ENCODE results near the gene SHH.

Gene SHH

DNA sequence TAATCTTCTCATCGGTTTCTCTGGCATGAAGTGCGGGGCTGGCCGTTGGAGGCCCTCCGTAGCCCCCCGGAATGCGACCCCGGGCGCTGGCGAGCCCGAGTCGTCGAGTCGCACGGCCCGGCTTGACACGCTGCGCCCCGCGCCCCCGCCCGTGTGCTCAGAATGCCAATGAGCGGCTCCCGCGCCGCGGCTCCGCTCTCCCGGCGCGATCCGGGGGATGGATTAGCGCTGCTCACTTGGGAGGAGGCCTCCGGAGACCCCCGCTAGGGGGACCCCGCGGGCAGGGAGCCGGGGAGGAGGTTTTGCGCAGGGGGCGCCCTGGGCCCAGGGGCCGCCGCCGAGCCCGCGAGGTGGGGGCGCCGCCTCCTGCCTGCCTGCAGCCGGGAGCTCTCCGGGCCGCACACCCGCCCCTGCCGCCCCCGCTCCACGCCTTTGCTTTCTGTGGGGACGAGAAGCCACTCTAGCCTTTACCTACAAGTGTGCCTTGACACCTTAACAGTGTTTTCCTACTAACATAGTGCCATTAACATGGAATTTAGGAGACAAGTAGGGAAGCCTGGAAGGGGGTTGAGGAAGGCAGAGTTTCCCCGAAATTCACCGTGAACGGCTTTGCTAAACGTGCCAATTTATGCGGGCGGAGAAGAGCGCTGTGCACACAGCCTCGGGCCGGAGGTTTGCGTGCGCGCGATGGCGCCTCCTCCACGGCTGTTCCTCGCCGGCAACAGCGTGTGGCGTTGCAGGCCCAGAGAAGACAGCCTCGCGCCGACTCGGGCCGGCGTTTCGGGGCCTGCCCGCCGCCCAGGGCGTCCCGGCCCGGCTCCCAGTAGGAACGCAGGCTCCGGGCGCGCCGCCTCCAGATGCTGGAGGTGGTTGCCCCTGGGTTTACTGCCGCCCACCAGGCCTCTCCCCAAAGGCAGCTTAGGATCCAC is 7.1 kb downstream of the SHH start:
- DNase-seq = peak; percentile 70

DNA sequence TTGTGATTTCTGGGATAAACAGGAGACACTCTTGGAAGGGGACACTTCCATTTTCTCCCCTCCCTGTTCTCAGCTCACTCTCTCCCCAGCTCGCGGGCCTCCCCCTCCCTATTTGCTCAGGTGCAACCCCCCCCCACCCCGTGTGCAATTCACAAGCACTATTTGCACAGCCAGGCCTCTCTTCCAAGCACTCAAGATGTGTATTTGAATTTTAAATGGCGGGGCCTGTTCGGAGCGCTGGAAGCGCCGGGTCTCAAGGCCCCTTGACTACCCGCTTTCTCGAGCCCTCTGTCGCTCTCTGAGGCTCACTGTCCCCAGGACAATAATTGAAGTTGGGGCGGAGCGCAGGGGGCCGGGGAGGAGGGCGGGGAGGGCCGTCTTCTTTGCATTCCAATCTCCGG is 7.8 kb downstream of the SHH start:
- DNase-seq = no peak

DNA sequence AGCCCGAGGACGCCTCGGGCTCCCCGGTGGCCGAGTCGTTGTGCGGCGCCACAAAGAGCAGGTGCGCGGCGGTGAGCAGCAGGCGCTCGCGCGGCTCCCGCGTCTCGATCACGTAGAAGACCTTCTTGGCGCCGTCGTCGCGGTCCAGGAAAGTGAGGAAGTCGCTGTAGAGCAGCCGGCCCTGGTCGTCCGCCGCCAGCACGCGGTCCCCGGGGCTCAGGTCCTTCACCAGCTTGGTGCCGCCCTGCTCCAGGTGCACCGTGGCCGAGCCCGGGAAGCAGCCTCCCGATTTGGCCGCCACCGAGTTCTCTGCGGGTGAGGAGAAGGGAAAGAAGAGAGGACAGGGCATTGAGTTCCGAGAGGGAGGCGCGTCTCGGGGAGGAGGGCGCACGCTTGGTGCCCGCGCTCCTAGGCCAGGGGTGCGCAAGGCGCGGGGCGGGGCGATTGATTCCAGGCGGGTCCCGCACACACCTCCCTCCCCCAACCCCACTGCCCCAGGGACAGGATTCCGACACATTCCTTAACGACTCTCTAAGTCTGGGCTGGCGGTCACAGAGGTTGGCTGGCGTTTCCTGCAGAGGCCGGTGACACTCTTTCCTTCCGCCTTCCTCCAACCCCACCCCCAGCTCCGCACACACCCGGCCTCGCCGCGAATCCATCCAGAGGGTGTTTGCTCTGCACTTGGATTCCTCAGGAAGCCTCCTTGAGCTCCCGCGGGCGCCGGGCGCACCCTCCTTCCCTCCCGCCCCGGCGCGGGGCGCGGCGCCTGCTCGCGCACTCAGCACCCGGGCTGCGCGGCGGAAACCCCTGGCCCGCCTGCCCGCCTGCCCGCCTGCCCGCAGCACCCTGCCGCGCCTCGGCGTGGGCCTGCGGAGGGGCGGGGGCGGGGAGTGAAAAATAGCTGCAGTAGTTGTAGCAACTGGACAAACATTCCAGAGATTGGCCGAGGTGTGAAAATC is 8.6 kb downstream of the SHH start:
- DNase-seq = no peak

DNA sequence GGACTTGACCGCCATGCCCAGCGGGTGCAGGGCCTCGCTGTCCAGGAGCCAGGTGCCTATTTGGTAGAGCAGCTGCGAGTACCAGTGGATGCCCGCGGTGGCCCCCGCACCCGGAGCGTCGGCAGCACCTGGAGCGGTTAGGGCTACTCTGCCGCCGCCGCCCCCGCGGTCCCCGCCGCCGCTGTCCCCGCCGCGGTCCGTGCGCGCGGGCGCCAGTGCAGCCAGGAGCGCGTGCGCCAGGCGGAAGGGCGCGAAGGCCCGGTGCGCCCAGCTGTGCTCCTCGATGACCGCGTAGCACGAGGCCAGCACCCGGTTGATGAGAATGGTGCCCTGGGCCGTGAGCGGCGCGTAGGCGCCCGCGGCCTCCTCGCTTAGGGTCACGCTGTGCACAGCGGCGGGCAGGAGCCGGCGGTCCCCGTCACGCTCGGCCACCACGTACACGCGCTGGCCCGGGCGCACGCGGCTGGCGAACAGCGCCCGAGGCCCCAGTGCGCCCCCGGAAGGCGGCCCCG is 9.3 kb downstream of the SHH start:
- no peak for DNase-seq

DNA sequence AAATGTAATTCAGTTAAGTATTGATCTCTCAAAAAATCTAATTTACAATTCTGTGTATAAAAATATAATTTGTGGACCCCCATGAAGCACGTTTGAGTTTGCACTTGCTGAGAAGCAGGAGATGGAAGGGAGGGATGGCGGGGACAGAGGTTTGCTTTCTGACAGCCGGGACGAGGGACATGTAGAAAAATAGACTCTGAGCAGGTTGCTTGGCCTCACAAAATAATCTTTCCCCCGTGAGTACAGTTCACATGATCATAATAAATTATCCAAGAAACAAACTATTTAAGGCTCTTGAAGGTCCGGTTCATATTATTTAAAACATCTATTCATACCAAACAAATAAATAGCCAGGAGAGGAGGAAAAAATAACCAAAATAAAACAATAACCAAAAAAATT is 10.0 kb downstream of the SHH start:
- no peak for DNase-seq

DNA sequence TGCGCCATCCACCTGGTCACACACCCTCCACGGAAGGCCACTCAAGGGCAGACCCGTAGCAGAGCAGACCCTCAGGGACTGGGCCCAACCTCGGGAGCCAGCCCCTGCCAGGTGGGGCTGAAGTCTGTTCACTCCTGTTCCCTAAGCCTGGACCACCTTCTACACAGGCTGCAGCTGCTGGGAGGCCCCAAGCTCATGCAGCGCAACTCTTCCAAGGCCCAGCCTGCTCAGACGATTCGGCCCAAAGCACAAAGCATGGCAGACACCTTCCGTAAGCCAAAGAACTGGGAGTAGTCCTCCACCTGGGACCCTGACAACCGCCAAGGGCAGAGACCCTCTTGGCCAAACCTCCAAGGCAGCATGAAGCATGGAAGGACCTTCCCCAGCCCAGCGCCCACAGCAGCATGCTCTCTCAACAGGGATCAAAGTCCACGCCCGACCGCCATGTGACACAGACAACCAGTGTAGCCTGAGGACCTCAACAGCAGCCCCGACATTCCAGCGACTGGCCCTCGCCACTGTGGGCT is 11.5 kb downstream of the SHH start:
- DNase-seq = no peak

DNA sequence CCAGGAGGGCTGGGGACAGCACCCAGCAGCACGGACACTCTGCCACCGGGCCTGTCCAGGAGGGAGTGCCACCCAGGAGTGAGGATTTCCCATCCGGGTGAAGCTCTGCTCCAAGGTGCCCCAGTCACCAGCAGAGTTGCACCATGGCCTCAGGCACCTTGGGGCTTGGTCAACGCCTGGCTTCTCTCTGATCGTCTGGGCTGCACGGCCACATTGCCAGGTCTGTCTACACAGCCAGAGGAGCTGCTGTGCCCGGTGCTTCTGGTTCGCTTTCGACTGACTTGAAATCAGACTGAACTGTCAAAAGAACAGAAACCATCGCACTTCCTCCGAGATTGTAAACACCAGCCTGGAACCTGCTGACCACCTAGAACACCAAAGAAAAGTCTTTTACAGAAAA is 12.0 kb downstream of the SHH start:
- no peak for DNase-seq

DNA sequence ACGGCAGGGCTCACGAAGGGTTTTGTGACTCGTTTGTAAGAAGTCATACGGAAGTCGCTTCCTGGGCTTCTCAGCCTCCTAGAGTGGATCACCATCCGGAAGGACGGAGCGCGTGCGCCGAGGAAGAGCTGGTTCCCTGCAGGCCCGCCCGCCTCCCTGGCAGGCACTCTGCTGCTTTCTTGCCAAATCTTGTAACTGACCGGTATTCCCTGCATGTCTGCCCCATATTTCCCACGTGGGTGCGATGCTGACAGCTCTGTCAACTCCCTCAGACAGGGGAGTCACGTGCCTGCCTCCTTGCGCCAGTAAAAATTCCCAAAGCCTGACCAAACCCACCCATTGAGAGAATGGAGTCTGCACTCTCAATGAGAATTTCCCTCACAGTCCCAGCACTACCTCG is 12.7 kb downstream of the SHH start:
- no peak for DNase-seq

DNA sequence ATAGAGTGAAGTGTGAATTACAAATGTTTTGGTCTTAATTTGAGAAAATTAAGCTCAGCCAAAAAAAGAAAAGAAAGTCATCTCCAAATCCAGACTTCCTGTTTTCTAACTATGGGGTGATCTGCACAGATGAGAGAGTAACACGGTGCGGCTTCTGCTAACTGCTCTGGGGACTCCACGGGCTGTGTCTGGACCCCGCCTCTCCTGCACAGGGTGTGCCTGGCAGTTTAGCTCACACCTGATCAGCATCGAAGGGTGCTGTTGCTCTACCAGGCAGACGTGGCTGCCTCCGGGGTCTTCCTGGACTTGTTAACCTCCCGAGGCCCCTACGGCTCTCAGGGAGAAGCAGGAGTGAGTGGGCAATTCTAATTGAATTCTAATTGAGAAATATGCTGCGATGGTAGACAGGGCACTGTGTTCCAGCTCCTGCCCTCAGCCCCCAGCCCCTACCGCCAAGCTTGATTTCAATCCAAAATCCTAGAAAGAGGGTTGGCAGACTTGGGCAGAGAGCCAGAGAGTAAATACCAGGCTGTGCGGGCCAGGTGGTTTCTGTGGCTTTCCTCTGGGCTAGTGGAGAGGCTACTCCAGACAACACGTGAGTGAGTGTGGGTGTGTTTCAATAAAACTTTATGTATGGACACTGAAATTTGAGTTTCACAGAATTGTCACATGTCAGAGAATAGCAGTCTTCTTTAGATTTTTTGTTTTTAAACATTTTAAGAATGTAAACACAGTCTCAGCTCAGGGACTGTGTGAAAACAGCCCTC is 13.4 kb downstream of the SHH start:
- DNase-seq = peak; percentile 54

DNA sequence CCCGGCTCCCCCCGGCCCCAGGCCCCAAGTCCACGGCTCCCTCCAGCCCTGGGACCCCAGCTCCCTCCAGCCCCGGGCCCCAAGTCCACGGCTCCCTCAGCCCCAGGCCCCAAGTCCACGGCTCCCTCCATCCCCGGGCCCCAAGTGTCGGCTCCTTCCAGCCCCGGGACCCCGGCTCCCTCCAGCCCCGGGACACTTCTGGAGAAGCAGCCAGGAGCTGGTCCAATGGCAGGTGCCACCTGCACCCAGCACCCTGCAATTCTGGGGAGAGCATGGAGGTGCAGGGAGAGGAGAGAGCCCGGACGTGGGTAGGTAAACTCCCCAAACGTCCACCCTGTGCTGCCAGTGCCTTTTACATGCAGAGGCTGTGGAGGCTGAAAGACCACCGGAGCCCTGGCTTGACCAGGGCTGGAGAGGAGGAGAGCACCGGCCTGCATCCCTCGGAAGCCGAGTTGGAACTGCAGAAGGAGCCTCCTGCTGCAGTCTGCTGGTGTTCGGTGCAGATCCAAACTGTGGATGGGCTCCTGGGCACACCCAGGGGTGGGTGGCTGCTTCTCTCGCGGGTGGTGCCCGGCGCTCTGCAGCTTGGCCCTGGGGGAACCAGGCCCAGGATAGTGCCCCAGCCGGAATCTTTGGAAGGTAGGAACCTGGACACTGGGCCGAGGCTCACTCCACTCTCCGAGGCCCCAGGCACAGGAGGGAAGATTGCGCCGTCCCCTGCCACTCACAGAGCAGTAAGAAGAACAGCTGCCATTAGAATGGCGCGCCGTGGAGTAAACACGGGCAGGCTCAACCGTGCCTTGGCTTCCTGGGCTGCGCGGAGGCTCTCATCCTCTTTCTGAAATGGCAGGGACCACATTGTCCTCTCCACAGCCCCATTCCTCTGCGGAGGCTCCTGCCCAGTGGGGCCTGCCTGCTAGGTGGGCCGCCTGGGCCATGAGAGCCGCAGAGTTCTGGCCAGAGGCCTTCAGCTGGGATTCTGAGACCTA is 14.7 kb downstream of the SHH start:
- DNase-seq = no peak

DNA sequence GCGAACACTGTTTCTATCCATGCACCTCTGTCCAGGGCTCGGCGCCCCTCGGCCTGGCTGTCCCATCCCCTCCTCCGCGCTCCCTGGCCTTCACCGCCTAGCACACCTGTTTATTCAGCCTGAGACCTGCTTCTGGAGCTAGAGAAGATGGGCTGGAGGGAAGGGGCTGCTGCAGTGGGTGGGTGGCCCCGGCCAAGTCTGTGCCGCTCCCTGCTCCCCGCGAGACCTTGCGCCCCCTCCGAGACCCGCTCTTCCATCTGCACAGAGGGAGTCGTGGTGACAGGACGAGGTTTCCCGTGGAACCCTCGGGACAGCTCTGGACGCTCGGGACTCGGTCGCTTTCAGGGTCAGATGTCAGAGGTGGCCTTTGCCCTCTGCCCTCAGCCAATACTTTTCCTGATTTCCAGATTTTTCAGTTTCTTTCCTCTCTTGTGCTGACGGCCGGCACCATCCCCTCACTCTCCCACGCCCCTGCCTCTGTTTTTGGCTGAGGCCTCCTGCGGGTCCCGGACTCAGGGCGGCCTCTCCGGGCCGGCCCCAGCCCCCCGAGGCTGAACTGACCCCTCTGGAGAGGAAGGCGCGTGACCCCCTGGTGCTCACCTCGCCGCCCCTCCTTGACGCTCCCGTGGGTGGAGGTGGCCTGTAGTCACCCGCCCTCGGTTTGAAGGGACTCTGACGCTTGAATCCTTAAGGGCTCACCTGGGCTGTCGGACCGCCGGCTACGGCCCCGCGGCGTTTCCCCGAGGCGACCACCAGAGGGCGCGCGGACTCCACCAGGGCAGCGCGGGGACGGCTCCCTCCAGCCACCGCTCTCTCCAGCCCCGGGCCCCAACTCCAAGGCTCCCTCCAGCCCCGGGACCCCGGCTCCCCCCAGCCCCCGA is 15.6 kb downstream of the SHH start:
- DNase-seq = peak; percentile 65

DNA sequence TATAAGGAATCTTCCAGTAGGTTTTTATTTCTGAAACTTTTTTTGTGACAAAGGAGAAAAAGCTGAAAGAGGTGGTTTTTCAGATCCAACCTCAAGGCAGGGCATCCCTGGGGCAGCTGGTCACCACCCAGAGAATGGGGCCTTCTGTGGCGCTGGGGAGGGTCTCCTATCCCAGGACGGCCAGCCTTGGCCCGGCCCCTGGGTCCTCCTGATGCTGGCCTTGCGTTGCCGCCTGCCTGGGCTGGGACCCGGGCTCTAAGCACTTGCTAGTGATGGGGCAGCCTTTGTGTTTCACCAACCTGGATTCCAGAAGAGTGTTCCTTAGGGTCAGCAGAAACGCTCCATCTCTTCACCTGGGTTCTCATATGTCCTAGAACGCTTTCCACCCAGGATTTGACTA is 16.3 kb downstream of the SHH start:
- no peak for DNase-seq

DNA sequence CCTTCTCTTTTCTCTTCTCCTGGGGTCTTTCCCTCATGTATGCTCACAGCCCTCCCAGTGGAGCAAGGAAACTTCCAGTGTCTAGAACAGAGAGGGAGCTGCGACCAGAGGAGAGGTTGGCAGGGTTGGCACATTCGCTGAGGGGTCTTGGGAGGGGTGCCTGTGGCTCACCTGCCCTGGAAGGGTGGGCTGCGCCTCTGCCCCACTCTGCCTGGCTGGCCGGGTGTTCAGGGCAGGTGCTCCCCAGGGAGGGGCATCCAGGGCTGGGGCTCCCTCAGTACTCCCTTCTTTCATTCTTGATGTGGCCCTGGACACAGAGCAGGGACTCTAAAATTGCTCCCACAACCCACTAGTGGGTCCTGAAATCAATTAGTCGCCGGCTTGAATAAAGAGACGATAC is 16.9 kb downstream of the SHH start:
- no peak for DNase-seq

DNA sequence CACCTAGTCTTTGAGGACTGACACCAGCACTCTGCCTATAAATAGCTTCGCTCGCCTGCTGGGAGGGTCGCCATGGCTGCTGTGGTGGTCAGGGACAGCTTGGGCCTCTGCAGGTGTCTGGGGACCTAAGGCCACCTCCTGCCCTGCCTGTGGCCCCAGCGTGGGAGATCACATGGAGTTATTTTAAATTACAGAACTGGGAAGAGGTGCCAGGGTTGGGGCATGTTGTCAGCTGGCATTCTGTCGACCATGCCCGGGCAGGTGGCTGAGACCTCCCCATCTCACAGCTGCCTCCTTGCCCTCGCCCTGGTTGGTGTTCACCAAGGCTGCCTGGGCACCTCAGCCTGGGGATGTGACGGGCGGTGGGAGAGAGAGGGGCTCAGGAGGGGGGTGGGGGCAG is 18.1 kb downstream of the SHH start:
- DNase-seq = no peak

DNA sequence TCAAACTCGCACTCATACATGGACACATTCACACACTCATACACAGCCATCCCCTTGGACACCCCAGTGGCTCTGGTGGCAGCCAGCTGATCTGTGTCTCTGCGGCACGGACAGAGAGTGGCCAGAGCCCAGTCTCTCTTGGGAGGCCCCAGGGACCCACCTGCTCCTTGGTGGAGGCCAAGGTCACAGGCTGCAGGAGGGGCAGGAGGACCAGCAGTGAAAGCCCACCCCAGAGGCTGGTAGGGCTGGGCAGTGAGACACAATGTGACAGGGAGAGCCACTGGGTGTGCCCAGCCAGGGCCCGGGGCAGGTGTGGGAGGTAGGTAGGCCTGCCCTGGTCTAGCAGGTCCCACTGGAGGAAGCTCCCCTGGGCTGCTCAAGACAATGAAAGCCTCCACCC is 18.5 kb downstream of the SHH start:
- no peak for DNase-seq

DNA sequence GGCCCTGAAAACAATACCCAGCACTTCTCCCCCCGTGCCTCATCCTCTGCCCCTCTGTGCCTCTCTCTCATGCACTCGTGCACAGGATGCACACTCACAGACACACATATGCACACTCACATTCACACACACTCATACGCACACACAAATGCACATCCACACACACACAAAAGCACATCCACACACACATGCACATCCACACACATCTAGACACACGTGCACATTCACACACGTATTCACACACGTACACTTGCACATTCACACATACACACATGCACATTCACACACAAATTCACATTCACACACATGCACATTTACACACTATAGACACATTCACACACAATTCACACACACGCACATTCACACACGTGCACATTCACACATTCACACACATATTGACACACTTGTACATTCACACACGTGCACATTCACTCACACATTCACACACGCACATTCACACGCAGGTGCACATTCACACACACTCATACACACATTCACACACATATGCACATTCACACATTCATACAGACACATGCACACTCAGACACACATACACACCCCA is 19.2 kb downstream of the SHH start:
- DNase-seq = no peak

DNA sequence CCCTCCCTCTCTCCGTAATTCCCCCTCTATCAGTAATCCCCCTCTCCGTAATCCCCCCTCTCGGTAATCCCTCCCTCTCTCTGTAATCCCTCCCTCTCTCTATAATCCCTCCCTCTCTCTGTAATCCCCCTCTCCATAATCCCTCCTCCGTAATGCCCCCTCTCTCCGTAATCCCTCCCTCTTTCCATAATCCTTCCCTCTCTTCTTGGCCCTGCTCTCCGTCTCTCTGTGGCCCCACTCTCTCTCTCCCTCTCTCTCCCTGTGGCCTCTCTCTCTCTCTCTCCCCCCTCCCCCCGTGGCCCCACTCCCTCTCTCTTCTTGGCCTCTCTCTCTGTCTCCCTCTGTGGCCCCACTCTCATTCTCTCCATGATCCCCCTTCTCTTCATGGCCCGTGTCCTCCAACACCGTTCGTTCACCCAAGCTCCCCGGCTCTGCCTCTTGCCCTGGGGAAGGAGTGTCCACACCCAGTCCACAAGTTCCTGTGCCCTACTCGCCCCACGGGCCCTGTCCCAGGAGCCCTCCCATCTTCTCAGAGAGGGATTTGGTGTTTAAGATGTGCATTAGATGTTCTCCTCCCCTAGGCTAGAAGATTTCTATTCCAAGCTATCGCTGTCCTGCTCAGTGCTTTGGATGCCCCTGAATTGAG is 19.8 kb downstream of the SHH start:
- DNase-seq = no peak

DNA sequence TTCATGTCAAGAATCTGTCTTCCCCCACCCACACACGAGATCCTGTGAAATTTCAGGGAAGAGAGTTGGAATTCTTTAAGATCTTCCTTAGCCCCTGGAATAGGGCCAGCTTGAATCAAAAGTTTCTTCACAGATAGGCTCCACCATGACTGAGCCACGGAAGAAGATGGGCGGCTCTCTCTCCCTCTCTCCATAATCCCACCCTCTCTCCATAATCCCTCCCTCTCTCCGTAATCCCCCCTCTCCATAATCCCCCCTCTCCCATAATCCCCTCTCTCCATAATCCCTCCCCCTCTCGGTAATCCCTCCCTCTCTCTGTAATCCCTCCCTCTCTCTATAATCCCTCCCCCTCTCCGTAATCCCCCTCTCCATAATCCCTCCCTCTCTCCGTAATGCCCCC is 20.4 kb downstream of the SHH start:
- DNase-seq = no peak

DNA sequence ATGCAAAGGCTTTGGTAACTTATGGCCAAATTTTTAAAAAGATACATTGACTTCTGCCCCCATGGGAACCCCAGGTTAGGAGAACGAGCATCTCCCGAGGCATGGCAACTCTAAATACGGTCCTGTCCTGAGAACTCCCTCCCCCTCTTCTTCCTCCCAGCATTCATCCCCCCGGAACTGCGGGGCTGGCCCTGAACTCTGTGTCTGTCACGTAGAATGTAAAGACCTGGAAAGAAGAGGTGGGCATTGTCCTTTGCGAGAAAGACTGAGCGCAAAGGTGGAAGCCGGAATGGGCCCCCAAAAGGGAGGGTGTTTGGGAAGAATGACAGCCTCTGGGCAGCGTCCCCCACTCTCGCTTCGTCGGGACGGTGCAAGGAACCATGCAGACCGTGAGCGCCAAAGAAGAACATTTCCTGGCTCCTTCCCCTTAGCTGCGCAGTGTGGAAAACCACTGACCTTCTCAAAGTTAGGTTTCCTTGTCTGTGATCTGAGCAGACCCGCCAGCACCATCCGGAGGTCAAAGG is 21.0 kb downstream of the SHH start:
- DNase-seq = no peak

Measured in RPMI8226 (cell line).